ENCODE results near the gene ZDHHC11B.
"Not testable (repeated sequence)": the region's sequence is repeated elsewhere in the genome, so short reads cannot be mapped to it uniquely, and the experiment has no call there.

DNA sequence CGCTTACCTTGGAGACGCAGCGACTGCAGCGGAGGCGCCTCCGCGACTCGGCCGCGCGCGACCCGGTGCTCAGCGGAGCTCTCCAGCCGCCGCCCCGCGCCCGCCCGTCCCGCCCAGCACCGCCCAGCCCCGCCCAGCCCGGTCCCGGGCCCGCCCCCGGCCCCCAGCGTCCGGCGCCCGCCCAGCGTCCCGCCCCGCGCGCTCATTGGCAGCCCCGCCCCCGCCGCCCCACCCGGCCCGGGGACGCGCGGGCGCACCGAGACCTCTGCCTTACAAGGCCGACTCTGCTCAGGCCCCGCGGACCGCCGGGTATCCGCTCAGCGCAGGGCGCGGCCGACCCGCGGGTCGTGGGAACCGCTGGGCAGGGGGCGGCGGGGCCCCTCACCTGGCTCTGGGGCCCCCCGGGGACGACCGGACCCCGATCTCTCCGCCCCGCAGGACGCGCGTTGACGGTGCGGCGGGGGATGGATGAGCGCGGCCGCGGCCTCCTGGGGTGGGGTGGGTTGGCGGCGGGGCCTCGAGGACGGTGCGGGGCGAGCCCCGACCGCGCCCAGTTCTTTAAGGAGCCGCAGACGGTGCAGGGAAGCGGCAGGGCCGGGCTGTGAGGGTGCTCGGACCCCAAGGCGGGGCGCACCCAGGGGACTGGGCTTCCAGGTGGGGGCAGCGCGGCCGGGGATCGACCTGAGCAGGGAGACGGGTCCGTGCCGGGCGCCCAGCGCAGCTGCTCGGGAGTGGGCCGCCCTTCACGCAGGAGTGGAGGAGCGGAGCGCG lies 91.1 kb downstream of the ZDHHC11B start, which contains the start of gene TPPP:
- not testable (repeated sequence) for TF ChIP-seq CTCF (IDR thresholded peaks at IDR 0.05)
- TF ChIP-seq POLR2A (IDR thresholded peaks at IDR 0.05): peak; percentile 80 to 88
